Uterus (tissue), 4 donors: ENCODE data around the gene DYNC1LI2. TPM values are rescaled to one million over a fixed set of nuclear protein-coding genes. Genes with fewer than 3 reads are reported as not detected.

Experiments used
- DNase-seq, 2 donors: peaks; one replicate each; pipeline ENCODE4 v3.0.0-alpha.2; 2019 to 2020
- H3K27ac ChIP-seq, 2 donors: fragments of 200-600 bp; sonication (generic); 1 replicate in 1 of 2; 2 replicates in 1 of 2; pipeline ENCODE4 v1.5.1; 2016 to 2018
- H3K27me3 ChIP-seq, 2 donors: fragments of 200-600 bp; sonication (generic); one replicate each; pipeline ENCODE4 v1.5.1; 2018 to 2019; ENCODE audit warnings: control low read depth in 1 of 2
- H3K36me3 ChIP-seq, 2 donors: fragments of 200-600 bp; sonication (generic); one replicate each; pipeline ENCODE4 v1.5.1; 2019; ENCODE audit warnings: control low read depth in 1 of 2
- H3K4me1 ChIP-seq, 2 donors: fragments of 200-600 bp; sonication (generic); one replicate each; pipeline ENCODE4 v1.5.1; 2018 to 2019; ENCODE audit warnings: control low read depth in 1 of 2
- H3K4me3 ChIP-seq, 2 donors: fragments of 200-600 bp; sonication (generic); 1 replicate in 1 of 2; 2 replicates in 1 of 2; pipeline ENCODE4 v1.5.1; 2018 to 2019; ENCODE audit warnings: mild to moderate bottlenecking in 1 of 2
- H3K9me3 ChIP-seq, 2 donors: fragments of 200-600 bp; sonication (generic); one replicate each; pipeline ENCODE4 v1.5.1; 2019; ENCODE audit warnings: control low read depth in 1 of 2
- CTCF ChIP-seq, 4 experiments: fragments of 200-600 bp in 2 of 4; fragments of 450-650 bp in 2 of 4; sonication (generic) in 2 of 4; IDR thresholded peaks; one replicate each; pipeline ENCODE4 v1.5.1; 2016 to 2019; ENCODE audit warnings: antibody characterized with exemption in 4 of 4, mild to moderate bottlenecking in 2 of 4, moderate library complexity in 1 of 4
- POLR2A ChIP-seq, 2 donors: fragments of 450-650 bp; IDR thresholded peaks; one replicate each; pipeline ENCODE4 v1.6.1; 2016; ENCODE audit warnings: antibody characterized with exemption in 2 of 2, mild to moderate bottlenecking in 1 of 2, moderate library complexity in 1 of 2
- intact Hi-C: fragments of 100-400 bp; cut with DNase I; formaldehyde crosslinking; loops from one replicate; pipeline ENCODE4 v1.15.1; 2023; ENCODE audit warnings: low total_unique reads
- total RNA-seq, 4 donors: library from RNA; depleted of rRNA in 3 of 4; stranded (reverse); fragments of >200 nt in 3 of 4; gene quantifications; one replicate each; pipeline versions ENCODE4 v1.1.0 to v1.2.4, GENCODE V29; 2014 to 2023
- donor health status: DM: yes; HTN: yes; CAD: no.

The DYNC1LI2 gene
- total RNA-seq, 4 donors from 2014 or later = 109 to 279 (median 151) TPM

DNA sequence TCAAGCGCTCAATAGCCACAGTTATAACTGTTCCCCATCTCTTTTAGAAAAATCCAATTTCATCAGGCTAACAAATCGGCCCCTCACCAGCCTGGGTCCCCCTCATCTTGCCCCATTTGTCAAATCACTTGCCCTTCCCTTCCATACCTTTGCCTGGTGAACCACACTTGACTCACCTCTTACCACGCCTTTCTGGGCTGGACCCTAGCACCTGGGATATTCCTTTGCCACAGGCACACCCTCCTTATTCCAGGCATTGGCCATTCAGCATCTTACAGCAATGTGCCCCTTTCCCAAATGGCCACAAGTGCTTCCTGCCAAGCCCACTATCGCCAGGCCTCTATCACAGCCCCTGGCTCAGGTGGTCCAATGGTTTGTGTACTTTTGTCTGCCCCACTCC lies 69.7 kb downstream of the DYNC1LI2 start:
- Histone ChIP-seq H3K9me3 (no peaks in the 10 kb centered on the region), H3K4me1 (no peaks in the 10 kb centered on the region), H3K36me3 (no peaks in the 10 kb centered on the region), H3K4me3 (no peak overlapping the region), H3K27ac (no peak overlapping the region), H3K27me3 (no peaks in the 10 kb centered on the region)
- DNase-seq = no peak
- intact Hi-C loops = no loop called here
- TF ChIP-seq CTCF (IDR thresholded peaks at IDR 0.05) (no peak), POLR2A (IDR thresholded peaks at IDR 0.05) (no peak)

DNA sequence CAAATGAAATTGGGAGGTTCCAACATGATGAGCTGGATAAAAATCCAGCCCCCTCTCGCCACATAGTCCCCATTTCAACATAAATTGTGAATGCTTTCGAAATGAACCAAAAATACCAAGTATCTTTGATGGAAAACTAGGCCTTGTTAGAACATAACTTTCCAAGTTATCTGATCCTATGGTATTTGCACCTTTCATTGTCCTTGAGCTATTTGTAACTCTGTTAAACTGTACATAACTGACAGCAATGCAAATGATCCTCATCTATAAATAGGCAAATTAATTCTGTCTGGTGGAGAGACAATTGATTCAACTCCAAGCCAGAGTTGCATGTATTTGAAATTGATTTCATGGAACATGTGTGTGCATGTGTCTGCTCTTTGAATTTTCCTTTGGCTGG lies 73.1 kb downstream of the DYNC1LI2 start:
- H3K4me1 ChIP-seq = no peaks in the 10 kb centered on the region
- no peak overlapping the region for H3K27ac ChIP-seq

DNA sequence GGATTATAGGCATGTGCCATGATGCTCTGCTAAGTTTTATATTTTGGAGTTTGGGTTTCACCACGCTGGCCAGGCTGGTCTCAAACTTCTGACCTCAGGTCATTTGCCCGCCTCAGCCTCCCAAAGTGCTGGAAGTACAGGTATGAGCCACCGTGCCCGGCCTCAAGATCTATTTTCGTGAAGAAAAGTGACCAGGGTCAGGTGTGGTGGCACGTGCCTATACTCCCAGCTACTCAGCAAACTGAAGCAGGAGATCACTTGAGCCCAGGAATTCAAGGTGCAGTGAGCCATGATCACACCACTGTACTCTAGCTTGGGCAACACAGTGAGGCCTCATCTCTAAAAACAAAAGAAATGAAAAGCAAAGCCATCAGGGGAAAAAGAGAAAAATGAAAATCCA lies 73.6 kb downstream of the DYNC1LI2 start:
- Histone ChIP-seq H3K9me3 (no peaks in the 10 kb centered on the region), H3K4me1 (no peaks in the 10 kb centered on the region), H3K36me3 (no peaks in the 10 kb centered on the region), H3K27ac (no peak overlapping the region), H3K4me3 (no peak overlapping the region), H3K27me3 (no peaks in the 10 kb centered on the region)
- no peak for DNase-seq
- intact Hi-C loops = no loop called here
- no peak for TF ChIP-seq POLR2A (IDR thresholded peaks at IDR 0.05)

More for the DNA sequence above, 73.1 kb downstream of the DYNC1LI2 start:
- H3K4me3 ChIP-seq = no peak overlapping the region
- TF ChIP-seq CTCF (IDR thresholded peaks at IDR 0.05) = no peak
- no peak for TF ChIP-seq POLR2A (IDR thresholded peaks at IDR 0.05)
- intact Hi-C loops = no loop called here
- no peak for DNase-seq
- no peaks in the 10 kb centered on the region for H3K9me3 ChIP-seq
- H3K27me3 ChIP-seq = no peaks in the 10 kb centered on the region
- no peaks in the 10 kb centered on the region for H3K36me3 ChIP-seq

DNA sequence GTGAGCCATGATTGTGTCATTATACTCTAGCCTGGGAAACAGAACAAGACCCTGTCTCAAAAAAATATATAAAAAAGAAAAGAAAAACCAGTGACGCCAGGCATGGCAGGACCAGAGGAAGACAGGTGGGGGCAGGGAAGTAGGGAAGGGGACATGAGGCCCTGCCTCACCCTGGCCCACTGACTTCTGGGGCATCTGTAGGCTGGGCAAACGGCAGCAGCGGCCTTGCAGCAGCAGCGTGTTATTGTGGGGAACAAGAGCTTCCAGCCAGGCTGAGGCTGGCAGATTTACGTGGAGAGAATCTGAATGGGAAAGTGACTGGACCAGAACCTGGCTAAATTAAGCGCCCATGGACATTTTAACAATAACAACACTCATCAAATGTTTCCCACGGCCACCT lies 74.2 kb downstream of the DYNC1LI2 start:
- no peak overlapping the region for H3K4me3 ChIP-seq
- no peaks in the 10 kb centered on the region for H3K9me3 ChIP-seq
- no peak overlapping the region for H3K27ac ChIP-seq
- H3K27me3 ChIP-seq = no peaks in the 10 kb centered on the region
- H3K4me1 ChIP-seq = no peaks in the 10 kb centered on the region
- no peak for DNase-seq
- intact Hi-C loops = no loop called here
- TF ChIP-seq POLR2A (IDR thresholded peaks at IDR 0.05) (no peak), CTCF (IDR thresholded peaks at IDR 0.05) (no peak)
- H3K36me3 ChIP-seq = no peaks in the 10 kb centered on the region

- DNase-seq = no peak
- TF ChIP-seq CTCF (IDR thresholded peaks at IDR 0.05) (no peak), POLR2A (IDR thresholded peaks at IDR 0.05) (no peak)
- no peaks in the 10 kb centered on the region for H3K36me3 ChIP-seq
- no peaks in the 10 kb centered on the region for H3K9me3 ChIP-seq
- intact Hi-C loops = no loop called here
- no peaks in the 10 kb centered on the region for H3K4me1 ChIP-seq
- H3K27me3 ChIP-seq = no peaks in the 10 kb centered on the region
- H3K27ac ChIP-seq = no peak overlapping the region
- H3K4me3 ChIP-seq = no peak overlapping the region
Measured at GRCh38 chr16:66676599-66676998, 74.8 kb downstream of the DYNC1LI2 start.

- Histone ChIP-seq H3K4me3 (no peak overlapping the region), H3K27me3 (no peaks in the 10 kb centered on the region), H3K36me3 (no peaks in the 10 kb centered on the region), H3K27ac (no peak overlapping the region), H3K9me3 (no peaks in the 10 kb centered on the region), H3K4me1 (no peaks in the 10 kb centered on the region)
- DNase-seq = no peak
- TF ChIP-seq POLR2A (IDR thresholded peaks at IDR 0.05) = no peak
- TF ChIP-seq CTCF (IDR thresholded peaks at IDR 0.05) = no peak
- intact Hi-C loops = no loop called here
Measured at GRCh38 chr16:66673691-66674090, 77.7 kb downstream of the DYNC1LI2 start.
